Central memory CD8-positive, alpha-beta T cell (primary cell): ENCODE measurements around the gene BHLHA15.

Source experiments
- ATAC-seq: fragments of 150-1000 bp; cut with Tn5 transposase; replicated peaks from 2 replicates; pipeline ENCODE4 v1.10.0; 2022; ENCODE audit warnings: mild to moderate bottlenecking, moderate FRiP score, moderate number of reproducible peaks; ENCODE audit not compliant: poor library complexity, severe bottlenecking; ENCODE audit errors: extremely low read depth
- DNase-seq, 2 donors: peaks; one replicate each; pipeline ENCODE4 v3.0.0; 2021; ENCODE audit warnings: low spot score in 2 of 2
- H3K27ac Mint-ChIP-seq: one replicate; pipeline ENCODE4 v1.8.0; 2022; ENCODE audit warnings: low read depth, mild to moderate bottlenecking, moderate library complexity, mixed read lengths
- H3K27me3 Mint-ChIP-seq: one replicate; pipeline ENCODE4 v1.8.0; 2022; ENCODE audit warnings: mixed read lengths
- H3K36me3 Mint-ChIP-seq: one replicate; pipeline ENCODE4 v1.8.0; 2022; ENCODE audit warnings: mild to moderate bottlenecking, moderate library complexity, mixed read lengths; ENCODE audit not compliant: insufficient read depth
- H3K4me1 Mint-ChIP-seq: one replicate; pipeline ENCODE4 v1.8.0; 2022; ENCODE audit warnings: mixed read lengths
- H3K4me3 Mint-ChIP-seq: one replicate; pipeline ENCODE4 v1.8.0; 2022; ENCODE audit warnings: mild to moderate bottlenecking, moderate library complexity, mixed read lengths
- H3K9me3 Mint-ChIP-seq: one replicate; pipeline ENCODE4 v1.8.0; 2022; ENCODE audit warnings: mixed read lengths

BHLHA15 gene

DNA sequence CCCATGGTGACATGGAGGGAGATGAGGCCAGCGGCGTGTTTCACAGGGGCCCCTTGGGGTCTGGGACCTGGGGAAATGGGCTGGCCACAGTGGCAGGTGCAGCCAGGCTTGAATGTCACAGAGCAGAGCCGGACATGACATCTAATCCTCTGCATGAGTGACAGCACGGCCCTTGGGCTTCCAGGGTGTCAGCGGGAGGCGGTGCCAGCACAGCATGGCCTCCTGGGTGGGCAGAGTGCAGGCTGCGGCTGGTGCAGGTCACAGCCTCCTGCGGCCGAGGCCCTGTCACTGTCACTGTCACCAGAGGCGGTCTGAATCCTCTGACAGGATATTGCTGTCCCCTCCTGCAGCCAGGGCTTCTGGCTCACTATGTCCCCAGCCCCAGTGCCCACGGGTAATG, 18.2 kb downstream of the BHLHA15 start:
- H3K27ac Mint-ChIP-seq = no peak overlapping the region
- peaks cover 34% of the 10 kb centered on the region for H3K36me3 Mint-ChIP-seq
- no peaks in the 10 kb centered on the region for H3K27me3 Mint-ChIP-seq
- no peak for ATAC-seq
- H3K4me1 Mint-ChIP-seq = no peaks in the 10 kb centered on the region
- no peak for DNase-seq
- H3K4me3 Mint-ChIP-seq = no peak overlapping the region
- no peaks in the 10 kb centered on the region for H3K9me3 Mint-ChIP-seq

DNA sequence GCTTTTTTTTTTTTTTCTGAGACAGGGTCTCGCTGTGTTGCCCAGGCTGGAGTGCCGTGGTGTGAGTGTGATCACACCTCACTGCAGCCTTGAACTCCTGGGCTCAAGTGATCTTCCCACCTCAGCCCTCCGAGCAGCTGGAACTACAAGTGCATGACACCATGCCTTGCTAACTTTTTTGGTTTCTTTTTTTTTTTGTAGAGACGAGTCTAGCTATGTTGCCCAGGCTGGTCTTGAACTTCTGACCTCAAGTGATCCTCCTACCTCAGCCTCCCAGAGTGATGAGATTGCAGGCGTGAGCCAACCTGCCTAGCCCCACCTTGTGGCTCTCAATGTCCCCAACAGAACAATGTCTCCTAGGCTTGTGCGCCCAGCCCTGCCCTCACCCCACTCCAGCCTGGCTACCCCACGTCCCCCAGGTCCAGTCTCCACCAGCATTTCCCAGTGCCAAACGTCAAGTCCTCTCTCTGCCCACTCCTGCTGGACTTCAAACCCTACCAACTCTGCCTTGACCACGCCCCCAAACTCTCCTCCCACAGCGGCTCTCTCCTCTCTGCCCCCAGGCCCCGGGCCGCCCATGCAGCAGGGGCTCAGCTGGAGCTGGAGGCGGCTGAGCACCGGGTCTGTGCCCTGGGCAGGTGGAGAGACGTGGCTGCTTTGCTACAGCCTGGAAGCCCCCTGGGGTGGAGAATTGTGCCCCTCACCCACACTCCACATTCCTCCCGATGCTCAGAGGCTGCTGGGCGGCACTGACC, 18.9 kb downstream of the BHLHA15 start:
- peaks cover 32% of the 10 kb centered on the region for H3K36me3 Mint-ChIP-seq
- no peaks in the 10 kb centered on the region for H3K4me1 Mint-ChIP-seq
- H3K27me3 Mint-ChIP-seq = no peaks in the 10 kb centered on the region
- no peak overlapping the region for H3K27ac Mint-ChIP-seq
- ATAC-seq (no peak), DNase-seq (no peak)
- no peak overlapping the region for H3K4me3 Mint-ChIP-seq
- no peaks in the 10 kb centered on the region for H3K9me3 Mint-ChIP-seq

DNA sequence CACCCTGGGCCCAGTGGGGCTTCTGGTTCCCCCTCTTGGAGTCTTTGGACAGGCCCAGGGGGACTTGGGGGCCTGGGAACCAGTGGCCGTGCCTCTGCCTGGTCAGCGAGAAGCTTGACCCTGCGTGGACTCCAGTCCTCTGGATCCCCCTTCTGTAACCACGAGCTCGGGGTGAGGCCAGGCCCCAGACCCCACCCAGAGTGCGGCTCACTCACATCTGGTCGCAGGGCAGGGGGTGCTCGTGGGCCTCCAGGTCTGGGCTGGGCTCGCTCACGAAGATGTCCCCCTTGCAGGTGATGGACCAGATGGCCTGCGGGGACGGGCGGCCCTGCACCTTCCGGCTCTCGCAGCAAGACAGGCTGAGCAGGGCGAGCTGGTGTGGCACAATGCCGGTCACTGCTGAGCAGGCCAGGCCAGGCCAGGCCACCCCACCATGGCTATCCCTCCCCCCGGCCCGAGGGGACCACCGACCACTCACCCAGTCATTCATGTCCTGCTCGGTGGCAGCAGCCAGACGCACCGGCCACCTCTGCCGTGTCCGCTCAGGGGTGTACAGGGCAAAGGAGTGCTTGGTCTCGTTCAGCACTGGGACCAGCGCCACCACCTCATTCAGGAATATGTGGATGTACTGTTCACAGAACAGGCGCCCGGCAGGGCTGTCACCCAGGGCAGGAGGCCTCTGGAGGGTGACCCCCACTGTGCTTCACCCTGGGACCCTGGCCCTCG, 19.7 kb downstream of the BHLHA15 start:
- H3K27ac Mint-ChIP-seq = no peak overlapping the region
- no peaks in the 10 kb centered on the region for H3K4me1 Mint-ChIP-seq
- DNase-seq (no peak), ATAC-seq (no peak)
- no peak overlapping the region for H3K4me3 Mint-ChIP-seq
- no peaks in the 10 kb centered on the region for H3K27me3 Mint-ChIP-seq
- H3K36me3 Mint-ChIP-seq = peaks cover 28% of the 10 kb centered on the region
- H3K9me3 Mint-ChIP-seq = no peaks in the 10 kb centered on the region

DNA sequence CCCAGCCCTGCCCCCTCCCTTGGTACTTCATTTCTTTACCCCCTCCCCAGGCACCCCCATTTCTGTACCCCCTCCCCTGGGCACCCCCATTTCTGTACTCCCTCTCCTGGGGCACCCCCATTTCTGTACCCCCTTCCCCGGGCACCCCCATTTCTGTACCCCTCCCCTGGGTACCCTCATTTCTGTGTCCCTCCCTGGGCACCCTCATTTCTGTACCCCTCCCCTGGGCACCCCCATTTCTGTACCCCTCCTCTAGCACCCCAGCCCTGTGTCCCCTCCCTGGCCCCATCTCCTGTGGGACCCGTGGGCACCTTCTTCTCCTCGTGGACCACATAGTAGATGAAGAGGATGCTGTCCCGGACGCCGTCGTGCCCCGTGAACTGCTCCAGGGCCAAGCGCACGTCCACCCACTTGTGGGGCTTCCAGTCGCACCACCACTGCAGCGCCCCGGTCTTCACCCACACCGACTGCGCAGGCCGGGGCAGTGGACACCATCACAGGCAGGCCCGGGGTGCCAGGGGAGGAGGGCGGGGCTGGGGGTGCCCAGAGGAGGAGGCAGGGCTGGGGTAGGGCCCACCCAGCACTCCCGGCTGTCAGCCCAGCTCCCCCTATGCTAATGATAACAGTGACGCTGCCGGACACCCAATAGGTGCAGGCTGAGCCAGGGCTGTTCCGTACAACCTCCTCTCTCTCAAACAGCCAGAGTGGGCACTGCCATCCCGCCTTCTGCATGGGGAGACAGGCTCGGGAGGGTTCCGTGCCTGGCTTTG, 20.4 kb downstream of the BHLHA15 start:
- DNase-seq (no peak), ATAC-seq (no peak)
- H3K27me3 Mint-ChIP-seq = no peaks in the 10 kb centered on the region
- peaks cover 20% of the 10 kb centered on the region for H3K36me3 Mint-ChIP-seq
- no peak overlapping the region for H3K27ac Mint-ChIP-seq
- H3K9me3 Mint-ChIP-seq = no peaks in the 10 kb centered on the region
- no peak overlapping the region for H3K4me3 Mint-ChIP-seq
- no peaks in the 10 kb centered on the region for H3K4me1 Mint-ChIP-seq

DNA sequence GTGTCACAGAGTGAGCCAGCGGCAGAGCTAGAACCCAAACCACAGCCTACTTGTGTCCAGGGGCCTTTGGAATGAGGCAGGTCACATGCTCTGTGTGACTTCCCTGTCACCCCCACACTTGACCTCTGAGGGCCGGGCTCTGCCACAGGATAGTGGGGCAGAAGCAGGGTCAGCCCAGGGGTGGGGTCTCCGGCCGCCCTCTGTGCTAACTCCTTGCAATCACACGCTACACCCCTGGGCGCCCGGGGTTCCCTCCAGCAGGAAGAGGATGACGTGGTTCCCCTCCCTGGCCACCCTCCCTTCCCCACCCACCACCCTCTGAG, 21.0 kb downstream of the BHLHA15 start:
- Mint-ChIP-seq H3K4me1 (no peaks in the 10 kb centered on the region), H3K9me3 (no peaks in the 10 kb centered on the region), H3K27me3 (no peaks in the 10 kb centered on the region), H3K4me3 (no peak overlapping the region), H3K36me3 (peaks cover 17% of the 10 kb centered on the region), H3K27ac (no peak overlapping the region)
- DNase-seq (no peak), ATAC-seq (no peak)

DNA sequence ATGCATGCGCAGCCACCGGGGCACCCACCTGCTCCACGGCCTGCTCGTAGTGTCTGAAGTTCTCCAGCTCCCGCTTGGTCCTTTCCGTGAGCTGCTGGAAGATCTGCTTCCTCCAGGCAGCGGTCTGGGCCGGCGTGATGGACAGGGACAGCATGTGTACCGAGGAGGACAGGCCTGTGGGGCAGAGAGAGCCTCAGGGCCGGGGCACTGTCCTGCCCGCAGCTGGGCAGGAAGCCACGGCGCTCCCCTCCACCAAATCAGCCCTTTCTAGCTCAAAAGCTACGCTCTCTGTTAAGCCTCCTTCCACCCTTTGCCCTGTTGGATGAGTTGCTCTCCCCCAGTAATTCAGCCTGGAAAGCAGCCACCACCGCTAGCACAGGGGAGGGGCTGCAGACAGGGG, 21.6 kb downstream of the BHLHA15 start:
- Mint-ChIP-seq H3K4me3 (no peak overlapping the region), H3K27me3 (no peaks in the 10 kb centered on the region), H3K27ac (no peak overlapping the region), H3K36me3 (peaks cover 16% of the 10 kb centered on the region), H3K4me1 (no peaks in the 10 kb centered on the region), H3K9me3 (no peaks in the 10 kb centered on the region)
- DNase-seq = no peak
- no peak for ATAC-seq

DNA sequence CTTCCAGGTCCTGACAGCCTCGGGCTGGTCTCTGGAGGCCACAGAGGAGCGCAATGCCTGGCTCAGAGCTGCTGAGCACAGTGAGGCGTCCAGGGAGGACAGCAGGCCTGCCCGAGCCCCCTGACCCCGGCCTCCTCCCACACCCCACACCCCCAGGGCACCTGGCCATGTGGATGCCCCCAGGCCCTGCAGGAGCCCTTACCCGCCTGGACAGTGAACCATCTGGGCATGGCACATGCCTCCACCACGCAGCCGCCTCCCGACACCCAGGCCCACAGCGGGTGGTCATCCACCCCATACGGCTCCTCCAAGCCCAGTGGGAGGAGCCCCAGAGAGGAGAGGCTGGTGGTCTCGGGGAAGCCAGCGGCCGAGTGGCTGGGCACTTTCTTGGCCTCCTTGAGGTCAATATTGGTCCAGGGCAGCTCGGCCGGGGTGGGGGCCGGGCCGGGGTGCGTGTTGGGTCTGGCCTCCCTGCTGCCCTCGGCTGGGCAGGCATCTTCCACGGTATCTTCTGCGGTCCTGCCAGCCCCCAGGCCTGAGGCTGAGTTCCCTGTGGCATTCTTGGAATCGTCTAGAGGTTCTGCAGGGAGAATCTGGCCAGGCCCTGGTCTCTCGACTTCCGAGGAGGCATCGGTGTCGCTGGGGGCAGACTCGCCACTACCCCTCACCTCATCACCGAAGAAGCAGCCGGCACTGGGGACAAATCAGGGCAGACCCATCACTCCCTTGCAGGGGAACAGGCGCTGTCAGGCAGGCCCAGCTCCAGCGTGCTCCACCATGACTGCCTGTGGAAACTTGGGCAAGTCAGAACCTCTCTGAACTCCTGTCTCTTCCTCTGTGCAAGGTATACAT, 22.2 kb downstream of the BHLHA15 start:
- no peak for DNase-seq
- H3K4me3 Mint-ChIP-seq = no peak overlapping the region
- H3K27me3 Mint-ChIP-seq = no peaks in the 10 kb centered on the region
- no peak overlapping the region for H3K27ac Mint-ChIP-seq
- ATAC-seq = no peak
- H3K4me1 Mint-ChIP-seq = no peaks in the 10 kb centered on the region
- no peaks in the 10 kb centered on the region for H3K9me3 Mint-ChIP-seq
- peaks cover 15% of the 10 kb centered on the region for H3K36me3 Mint-ChIP-seq

DNA sequence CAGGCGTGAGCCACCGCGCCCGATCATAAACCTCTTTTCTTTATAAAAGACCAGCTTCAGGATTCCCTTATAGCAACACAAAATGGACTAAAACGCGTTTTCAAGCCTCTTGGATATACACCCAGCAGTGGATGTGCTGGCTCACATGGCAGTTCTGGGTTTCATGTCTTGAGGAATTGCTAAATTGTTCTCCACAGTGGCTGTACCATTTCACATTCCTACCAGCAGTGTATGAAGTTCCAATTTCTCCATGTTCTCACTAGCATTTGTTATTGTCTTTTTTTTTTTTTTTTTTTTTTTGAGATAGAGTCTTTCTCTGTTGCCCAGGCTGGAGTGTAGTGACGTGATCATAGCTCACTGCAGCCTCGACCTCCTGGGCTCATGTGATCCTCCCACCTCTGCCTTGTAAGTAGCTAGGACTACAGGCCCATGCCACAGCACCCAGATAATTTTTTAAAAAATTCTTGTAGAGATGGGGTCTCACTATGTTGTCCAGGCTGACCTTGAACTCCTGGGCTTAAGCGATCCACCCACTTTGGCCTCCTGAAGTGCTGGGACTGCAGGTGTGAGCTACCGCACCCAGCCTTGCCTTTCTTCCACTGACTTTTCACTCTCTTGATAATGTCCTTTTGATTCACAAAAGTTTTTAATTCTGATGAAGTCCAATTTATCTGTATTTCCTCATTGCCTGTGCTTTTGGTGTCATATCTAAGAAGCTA, 23.3 kb downstream of the BHLHA15 start:
- peaks cover 16% of the 10 kb centered on the region for H3K36me3 Mint-ChIP-seq
- no peak overlapping the region for H3K27ac Mint-ChIP-seq
- no peak overlapping the region for H3K4me3 Mint-ChIP-seq
- H3K27me3 Mint-ChIP-seq = no peaks in the 10 kb centered on the region
- DNase-seq = no peak
- no peak for ATAC-seq
- H3K9me3 Mint-ChIP-seq = no peaks in the 10 kb centered on the region
- no peaks in the 10 kb centered on the region for H3K4me1 Mint-ChIP-seq

DNA sequence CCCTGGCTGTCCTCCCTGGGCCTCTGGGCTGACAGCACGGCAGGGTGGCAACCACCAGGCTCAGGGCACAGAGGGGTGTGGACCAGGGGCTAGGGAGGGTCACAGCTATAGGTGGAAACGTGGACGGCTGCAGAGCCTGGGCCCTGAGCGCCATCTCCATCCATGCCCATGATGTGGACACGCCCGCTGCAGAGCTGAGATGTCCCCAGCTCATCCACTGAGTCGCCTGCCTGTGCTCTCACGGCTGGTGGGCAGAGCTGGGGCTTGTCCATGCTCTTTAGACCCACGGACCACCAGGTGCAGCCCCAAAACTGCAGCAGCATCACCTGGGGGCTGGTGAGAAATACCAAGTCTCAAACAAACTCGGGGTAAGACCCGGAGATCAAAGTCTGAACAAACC, 24.7 kb downstream of the BHLHA15 start:
- ATAC-seq (no peak), DNase-seq (no peak)
- Mint-ChIP-seq H3K27ac (no peak overlapping the region), H3K27me3 (no peaks in the 10 kb centered on the region), H3K9me3 (no peaks in the 10 kb centered on the region), H3K4me3 (no peak overlapping the region), H3K4me1 (no peaks in the 10 kb centered on the region), H3K36me3 (peaks cover 15% of the 10 kb centered on the region)

DNA sequence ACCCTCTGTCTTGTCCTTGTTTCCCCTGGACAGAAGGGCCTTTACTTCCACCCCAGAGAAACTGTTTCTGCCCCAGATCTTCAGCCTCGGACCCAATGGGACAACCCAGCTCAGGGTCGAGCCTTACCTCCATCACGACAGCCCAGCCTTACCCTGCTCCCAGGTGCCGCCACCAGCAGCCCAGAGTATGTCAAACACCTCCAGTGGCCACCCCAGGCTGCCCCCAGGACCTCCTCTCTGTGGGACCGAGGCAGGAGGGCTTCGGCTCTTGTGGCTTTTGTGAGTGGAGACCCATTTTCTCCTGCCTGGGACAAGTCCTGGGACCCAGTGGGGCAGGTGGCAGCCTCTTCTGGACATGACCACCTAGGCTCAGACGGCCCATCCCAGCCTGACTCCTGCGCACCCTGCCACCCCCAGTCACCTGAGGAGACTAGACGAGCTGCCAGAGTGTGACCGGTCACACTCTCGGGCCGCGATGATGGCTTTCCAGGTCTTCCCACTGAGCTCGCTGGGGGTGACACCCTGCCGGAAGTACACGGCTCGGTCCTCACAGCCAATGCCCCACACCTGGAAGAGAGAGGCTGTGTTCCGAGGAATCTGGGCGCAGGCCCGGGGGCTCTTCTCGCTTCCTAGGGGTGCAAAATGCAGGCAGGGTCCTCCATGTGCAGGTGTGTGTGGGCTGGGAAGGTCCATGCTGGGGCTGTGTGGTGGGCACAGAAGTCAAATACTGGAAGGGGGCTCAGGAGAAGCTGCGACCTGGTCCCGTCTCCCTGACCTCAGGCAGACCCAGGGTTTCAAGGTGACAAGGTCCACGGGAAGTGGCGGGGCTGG, 25.3 kb downstream of the BHLHA15 start:
- Mint-ChIP-seq H3K4me3 (no peak overlapping the region), H3K4me1 (no peaks in the 10 kb centered on the region), H3K9me3 (no peaks in the 10 kb centered on the region), H3K27me3 (no peaks in the 10 kb centered on the region), H3K27ac (no peak overlapping the region), H3K36me3 (peaks cover 15% of the 10 kb centered on the region)
- DNase-seq = no peak
- ATAC-seq = no peak

DNA sequence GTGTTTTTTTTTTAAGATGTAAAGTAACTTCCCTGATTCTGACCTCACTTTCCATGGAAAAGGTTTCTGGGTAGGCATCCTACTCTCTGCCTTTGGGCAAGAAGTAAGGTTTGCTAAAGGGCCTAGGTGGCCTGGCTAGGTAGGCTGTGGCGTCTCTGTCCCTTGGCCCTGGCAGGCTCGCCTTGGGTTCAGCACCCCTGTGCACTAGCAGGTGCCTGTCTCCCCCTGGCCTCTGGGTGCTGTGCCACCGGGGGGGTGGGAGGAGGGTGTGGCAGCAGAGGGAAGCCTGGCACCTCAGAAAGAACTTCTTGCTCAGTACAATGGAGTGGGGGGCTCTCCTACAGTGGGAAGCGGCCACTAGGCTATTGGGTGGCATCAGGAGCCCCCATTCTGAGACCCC, 26.8 kb downstream of the BHLHA15 start:
- no peak overlapping the region for H3K4me3 Mint-ChIP-seq
- H3K9me3 Mint-ChIP-seq = no peaks in the 10 kb centered on the region
- H3K27me3 Mint-ChIP-seq = no peaks in the 10 kb centered on the region
- no peaks in the 10 kb centered on the region for H3K4me1 Mint-ChIP-seq
- no peak for ATAC-seq
- H3K27ac Mint-ChIP-seq = no peak overlapping the region
- H3K36me3 Mint-ChIP-seq = peaks cover 13% of the 10 kb centered on the region
- DNase-seq = no peak
